ENCODE data around the gene PUS7L.

DNA sequence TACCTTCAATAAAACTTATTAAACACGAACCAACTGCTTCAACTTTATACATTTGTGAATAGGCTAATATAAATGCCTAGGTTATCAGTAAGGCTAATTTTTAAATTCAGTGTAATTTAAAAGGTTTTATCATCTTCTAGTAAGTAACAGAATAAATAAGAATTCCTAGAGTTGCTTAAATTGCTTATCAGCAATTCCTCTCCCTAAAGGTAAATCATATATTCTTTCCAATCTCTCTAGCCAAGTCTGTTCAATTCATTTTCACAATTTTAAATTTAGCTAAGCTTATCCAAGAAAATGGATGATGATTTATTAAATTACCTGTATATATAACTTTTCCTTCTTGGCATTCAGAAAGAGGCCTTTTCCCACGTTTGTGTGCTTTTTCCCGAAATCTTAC is 4.6 kb downstream of the PUS7L start:
- TF ChIP-seq, protein P1, sequence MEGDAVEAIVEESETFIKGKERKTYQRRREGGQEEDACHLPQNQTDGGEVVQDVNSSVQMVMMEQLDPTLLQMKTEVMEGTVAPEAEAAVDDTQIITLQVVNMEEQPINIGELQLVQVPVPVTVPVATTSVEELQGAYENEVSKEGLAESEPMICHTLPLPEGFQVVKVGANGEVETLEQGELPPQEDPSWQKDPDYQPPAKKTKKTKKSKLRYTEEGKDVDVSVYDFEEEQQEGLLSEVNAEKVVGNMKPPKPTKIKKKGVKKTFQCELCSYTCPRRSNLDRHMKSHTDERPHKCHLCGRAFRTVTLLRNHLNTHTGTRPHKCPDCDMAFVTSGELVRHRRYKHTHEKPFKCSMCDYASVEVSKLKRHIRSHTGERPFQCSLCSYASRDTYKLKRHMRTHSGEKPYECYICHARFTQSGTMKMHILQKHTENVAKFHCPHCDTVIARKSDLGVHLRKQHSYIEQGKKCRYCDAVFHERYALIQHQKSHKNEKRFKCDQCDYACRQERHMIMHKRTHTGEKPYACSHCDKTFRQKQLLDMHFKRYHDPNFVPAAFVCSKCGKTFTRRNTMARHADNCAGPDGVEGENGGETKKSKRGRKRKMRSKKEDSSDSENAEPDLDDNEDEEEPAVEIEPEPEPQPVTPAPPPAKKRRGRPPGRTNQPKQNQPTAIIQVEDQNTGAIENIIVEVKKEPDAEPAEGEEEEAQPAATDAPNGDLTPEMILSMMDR (IDR thresholded peaks at IDR 0.05) = no peak
- TF ChIP-seq POLR2A (IDR thresholded peaks at IDR 0.05) = no peak
